ENCODE results near the gene OR5H15. TPM values are rescaled to one million over a fixed set of nuclear protein-coding genes. Genes with fewer than 3 reads are reported as not detected.
"Not testable (repeated sequence)": the region's sequence is repeated elsewhere in the genome, so short reads cannot be mapped to it uniquely, and the experiment has no call there.

Gene OR5H15
- total RNA-seq, 4 donors from 2014 or later, result not detected

GRCh38 chr3:98185180-98185579 lies 18.7 kb downstream of the OR5H15 start:
- Histone ChIP-seq H3K27ac (no peak overlapping the region), H3K27me3 (no peaks in the 10 kb centered on the region), H3K9me3 (no peaks in the 10 kb centered on the region), H3K4me3 (no peak overlapping the region), H3K4me1 (no peaks in the 10 kb centered on the region), H3K36me3 (no peaks in the 10 kb centered on the region)
- DNase-seq, result no peak
- in situ Hi-C loops (cut with MboI; ENCODE audit: low pct_ligation_motif_present in 1 of 4, low pct_unique_long_range_greater_than_20kb in 1 of 4, low sequenced_read_pairs in 3 of 4), result no loop called here
- intact Hi-C loops (cut with DNase I; ENCODE audit: low total_unique reads), result no loop called here
- TF ChIP-seq EP300 (IDR thresholded peaks at IDR 0.05; ENCODE audit: low read depth) (no peak), POLR2A (IDR thresholded peaks at IDR 0.05) (no peak), POLR2AphosphoS5 (IDR thresholded peaks at IDR 0.05) (no peak), CTCF (IDR thresholded peaks at IDR 0.05) (no peak)

DNA sequence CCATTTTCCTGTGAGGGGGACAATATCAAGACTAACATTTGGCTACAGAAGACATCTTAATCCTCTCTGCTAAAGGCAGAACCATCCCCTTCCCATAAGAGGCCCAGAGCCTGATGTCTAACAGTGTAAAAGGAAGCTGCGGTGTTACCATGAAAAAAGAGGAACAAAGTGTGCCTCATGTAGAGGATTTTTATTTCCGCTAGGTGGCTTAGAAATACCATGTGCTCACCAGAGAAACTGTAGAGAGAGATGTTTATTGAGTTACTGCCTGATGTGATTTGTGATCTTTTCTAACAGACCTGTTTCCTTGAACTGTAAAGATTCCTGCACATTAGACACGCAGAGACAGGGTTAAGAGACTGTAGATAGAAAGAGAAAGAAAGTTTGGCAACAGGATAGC lies 22.0 kb downstream of the OR5H15 start:
- 25 to 42% methylated on average over 3 of the region's 3 CpGs for WGBS, 2 donors (ENCODE audit: low coverage in 1 of 2)
- no peak for DNase-seq
- in situ Hi-C loops (cut with MboI; ENCODE audit: low pct_ligation_motif_present in 1 of 4, low pct_unique_long_range_greater_than_20kb in 1 of 4, low sequenced_read_pairs in 3 of 4), result no loop called here
- no peaks in the 10 kb centered on the region for H3K9me3 ChIP-seq
- H3K4me3 ChIP-seq, result no peak overlapping the region
- TF ChIP-seq POLR2A (IDR thresholded peaks at IDR 0.05) (no peak), CTCF (IDR thresholded peaks at IDR 0.05) (no peak), POLR2AphosphoS5 (IDR thresholded peaks at IDR 0.05) (no peak), EP300 (IDR thresholded peaks at IDR 0.05; ENCODE audit: low read depth) (no peak)
- H3K27me3 ChIP-seq, result no peaks in the 10 kb centered on the region
- no peaks in the 10 kb centered on the region for H3K4me1 ChIP-seq
- no peak overlapping the region for H3K27ac ChIP-seq
- intact Hi-C loops (cut with DNase I; ENCODE audit: low total_unique reads), result no loop called here
- H3K36me3 ChIP-seq, result no peaks in the 10 kb centered on the region

DNA sequence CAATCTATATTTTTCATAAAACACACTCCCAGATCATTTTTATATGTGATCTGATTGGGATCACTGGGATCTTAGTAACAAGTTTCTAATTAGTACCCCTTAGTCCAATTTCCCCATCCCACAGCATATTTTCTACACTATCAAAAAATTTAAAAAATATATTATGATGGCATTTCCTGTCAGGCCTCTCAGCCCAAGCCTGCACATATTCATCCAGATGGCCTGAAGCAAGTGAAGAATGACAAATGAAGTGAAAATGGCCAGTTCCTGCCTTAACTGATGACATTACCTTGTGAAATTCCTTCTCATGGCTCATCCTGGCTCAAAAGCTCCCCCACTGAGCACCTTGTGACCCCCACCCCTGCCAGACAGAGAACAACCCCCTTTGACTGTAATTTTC lies 24.4 kb downstream of the OR5H15 start:
- H3K27ac ChIP-seq; H3K36me3 ChIP-seq; in situ Hi-C loops (cut with MboI; ENCODE audit: low pct_ligation_motif_present in 1 of 4, low pct_unique_long_range_greater_than_20kb in 1 of 4, low sequenced_read_pairs in 3 of 4); H3K27me3 ChIP-seq; intact Hi-C loops (cut with DNase I; ENCODE audit: low total_unique reads); DNase-seq; H3K4me3 ChIP-seq; H3K9me3 ChIP-seq; H3K4me1 ChIP-seq: not testable (repeated sequence)

- H3K27ac ChIP-seq; in situ Hi-C loops (cut with MboI; ENCODE audit: low pct_ligation_motif_present in 1 of 4, low pct_unique_long_range_greater_than_20kb in 1 of 4, low sequenced_read_pairs in 3 of 4); H3K4me1 ChIP-seq; DNase-seq; H3K9me3 ChIP-seq; H3K36me3 ChIP-seq; H3K4me3 ChIP-seq; H3K27me3 ChIP-seq; intact Hi-C loops (cut with DNase I; ENCODE audit: low total_unique reads): not testable (repeated sequence)
- 60 to 66% methylated on average over 2 of the region's 2 CpGs for WGBS, 2 donors (ENCODE audit: low coverage in 1 of 2)
These were observed 29.8 kb downstream of the OR5H15 start for GRCh38 chr3:98196293-98196692.

DNA sequence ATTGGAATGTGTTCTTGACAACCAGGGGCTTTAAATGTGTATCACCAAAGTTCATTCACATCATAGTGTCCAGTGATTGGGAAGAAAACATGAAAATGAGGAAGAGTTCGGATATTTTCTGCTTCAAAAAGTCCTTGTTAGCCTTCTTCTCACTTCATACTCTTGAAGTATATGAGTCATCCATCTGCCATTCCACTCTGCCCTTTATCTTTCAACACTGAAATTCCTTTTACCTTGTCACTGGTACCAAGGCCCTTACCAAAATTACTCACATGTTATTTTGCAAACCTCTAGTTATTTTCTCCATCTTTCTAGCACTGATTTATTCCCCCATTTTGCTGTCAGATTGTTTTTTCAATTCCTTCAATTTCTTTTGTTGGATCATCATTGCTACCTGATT lies 32.5 kb downstream of the OR5H15 start:
- WGBS, 2 donors (ENCODE audit: low coverage in 1 of 2), result 38 to 48% methylated on average over 1 of the region's 1 CpG
- H3K4me1 ChIP-seq, result no peaks in the 10 kb centered on the region
- intact Hi-C loops (cut with DNase I; ENCODE audit: low total_unique reads) (no loop called here), in situ Hi-C loops (cut with MboI; ENCODE audit: low pct_ligation_motif_present in 1 of 4, low pct_unique_long_range_greater_than_20kb in 1 of 4, low sequenced_read_pairs in 3 of 4) (no loop called here)
- H3K4me3 ChIP-seq, result no peak overlapping the region
- DNase-seq, result no peak
- H3K9me3 ChIP-seq, result no peaks in the 10 kb centered on the region
- TF ChIP-seq POLR2AphosphoS5 (IDR thresholded peaks at IDR 0.05) (no peak), POLR2A (IDR thresholded peaks at IDR 0.05) (no peak), CTCF (IDR thresholded peaks at IDR 0.05) (no peak), EP300 (IDR thresholded peaks at IDR 0.05; ENCODE audit: low read depth) (no peak)
- H3K36me3 ChIP-seq, result no peaks in the 10 kb centered on the region
- no peak overlapping the region for H3K27ac ChIP-seq
- no peaks in the 10 kb centered on the region for H3K27me3 ChIP-seq

Data from transverse colon (tissue), 4 donors.